Rectal smooth muscle tissue (tissue), 1 donor: ENCODE measurements around the gene SAP25.
A peak's percentile ranks its signal among the peaks of the same experiment; 100 is the strongest.
"Not testable (repeated sequence)": the region's sequence is repeated elsewhere in the genome, so short reads cannot be mapped to it uniquely, and the experiment has no call there.

Experiments
- H3K27ac ChIP-seq: one replicate; pipeline ENCODE4 v1.7.0; 2013; ENCODE audit warnings: low read depth, low read length, inconsistent platforms
- H3K27me3 ChIP-seq: one replicate; pipeline ENCODE4 v1.7.0; 2013; ENCODE audit warnings: low read length; ENCODE audit not compliant: control insufficient read depth, insufficient read depth
- H3K36me3 ChIP-seq: one replicate; pipeline ENCODE4 v1.7.0; 2013; ENCODE audit warnings: low read length; ENCODE audit not compliant: control insufficient read depth, insufficient read depth
- H3K4me1 ChIP-seq: one replicate; pipeline ENCODE4 v1.7.0; 2013; ENCODE audit warnings: low read length; ENCODE audit not compliant: control insufficient read depth, insufficient read depth
- H3K4me3 ChIP-seq: one replicate; pipeline ENCODE4 v1.7.0; 2013; ENCODE audit warnings: low read length
- H3K9ac ChIP-seq: one replicate; pipeline ENCODE4 v1.7.0; 2013; ENCODE audit warnings: low read length

Gene SAP25

DNA sequence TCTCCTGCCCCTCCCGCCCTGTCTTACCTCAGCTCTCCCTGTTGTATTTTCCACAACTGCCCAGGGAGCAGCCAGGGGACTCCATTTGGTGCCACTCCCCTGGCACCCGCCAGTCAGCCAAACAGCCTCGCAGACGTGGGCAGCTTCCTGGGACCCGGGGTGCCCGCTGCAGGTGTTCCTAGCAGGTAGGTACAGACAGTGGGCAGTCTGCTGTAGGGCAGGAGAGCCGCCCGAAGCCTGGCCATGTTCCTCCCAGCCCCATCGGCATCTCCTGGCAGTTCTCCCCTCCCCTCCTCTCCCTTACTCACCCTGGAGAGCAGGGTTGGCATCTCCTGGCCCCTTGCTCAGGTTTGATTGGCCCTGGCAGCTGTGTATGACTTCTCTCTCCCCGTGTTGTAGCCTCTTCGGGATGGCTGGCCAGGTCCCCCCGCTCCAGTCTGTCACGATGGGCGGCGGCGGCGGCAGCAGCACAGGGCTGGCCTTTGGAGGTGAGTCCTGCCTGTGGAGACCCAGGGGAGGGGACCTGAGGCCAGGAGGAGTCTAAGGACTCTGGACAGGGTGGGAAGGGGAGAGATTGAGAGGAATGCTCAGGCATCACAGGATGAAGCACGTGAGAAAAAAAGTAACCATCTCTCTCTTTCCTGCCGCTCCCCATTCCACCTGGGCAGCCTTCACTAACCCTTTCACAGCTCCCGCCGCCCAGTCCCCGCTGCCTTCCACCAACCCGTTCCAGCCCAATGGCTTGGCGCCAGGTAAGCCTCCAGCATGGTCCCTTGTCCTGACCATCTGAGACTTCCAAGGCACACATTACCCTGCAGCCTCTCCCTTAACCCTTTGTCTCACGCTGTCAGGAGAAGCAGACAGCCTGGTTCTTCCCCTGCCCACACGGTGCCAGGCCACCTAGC is 11.3 kb downstream of the SAP25 start:
- Histone ChIP-seq H3K27ac (no peak overlapping the region), H3K9ac (no peak overlapping the region), H3K4me3 (no peak overlapping the region), H3K27me3 (no peaks in the 10 kb centered on the region), H3K4me1 (no peaks in the 10 kb centered on the region), H3K36me3 (peaks cover 3% of the 10 kb centered on the region)

DNA sequence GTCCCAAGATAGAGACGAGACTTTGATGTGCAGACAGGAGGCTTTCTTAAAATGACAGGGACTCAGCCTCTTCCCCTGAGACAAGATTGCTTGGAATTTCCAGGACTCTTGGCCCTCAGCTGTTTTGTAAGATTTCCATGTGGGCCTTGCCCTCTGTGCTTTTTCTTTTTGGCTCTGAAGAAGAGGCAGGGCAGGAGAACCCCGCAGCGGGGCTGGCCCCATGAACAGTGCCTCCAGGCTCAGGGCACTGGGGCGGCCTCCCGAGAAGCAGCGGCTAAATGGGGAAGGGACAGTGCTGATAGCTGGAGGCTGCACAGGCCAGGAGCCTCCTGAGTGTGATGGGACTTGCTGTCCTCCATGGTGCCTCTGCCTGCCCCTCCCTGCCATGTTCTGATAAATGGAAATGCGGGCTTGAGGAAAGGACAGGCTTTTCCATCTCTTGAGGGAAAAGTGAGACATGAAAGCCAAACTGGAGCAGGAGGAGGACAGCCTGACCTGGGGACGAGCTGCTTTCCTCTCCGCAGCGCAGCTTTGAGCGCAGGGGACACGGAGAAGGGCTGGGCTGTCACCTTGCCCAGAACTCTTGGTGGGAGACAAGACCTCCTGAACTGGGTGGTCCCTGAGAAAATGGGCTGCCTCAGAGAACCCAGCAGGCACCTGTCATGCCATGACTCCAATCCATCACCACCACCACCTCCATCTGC is 12.1 kb downstream of the SAP25 start:
- Histone ChIP-seq H3K4me3 (no peak overlapping the region), H3K4me1 (no peaks in the 10 kb centered on the region), H3K9ac (no peak overlapping the region), H3K36me3 (peaks cover 3% of the 10 kb centered on the region), H3K27ac (no peak overlapping the region), H3K27me3 (no peaks in the 10 kb centered on the region)

GRCh38 chr7:100559127-100559526 is 14.6 kb downstream of the SAP25 start:
- Histone ChIP-seq H3K36me3 (peaks cover 4% of the 10 kb centered on the region), H3K9ac (no peak overlapping the region), H3K4me3 (no peak overlapping the region), H3K4me1 (no peaks in the 10 kb centered on the region), H3K27me3 (no peaks in the 10 kb centered on the region), H3K27ac (no peak overlapping the region)

DNA sequence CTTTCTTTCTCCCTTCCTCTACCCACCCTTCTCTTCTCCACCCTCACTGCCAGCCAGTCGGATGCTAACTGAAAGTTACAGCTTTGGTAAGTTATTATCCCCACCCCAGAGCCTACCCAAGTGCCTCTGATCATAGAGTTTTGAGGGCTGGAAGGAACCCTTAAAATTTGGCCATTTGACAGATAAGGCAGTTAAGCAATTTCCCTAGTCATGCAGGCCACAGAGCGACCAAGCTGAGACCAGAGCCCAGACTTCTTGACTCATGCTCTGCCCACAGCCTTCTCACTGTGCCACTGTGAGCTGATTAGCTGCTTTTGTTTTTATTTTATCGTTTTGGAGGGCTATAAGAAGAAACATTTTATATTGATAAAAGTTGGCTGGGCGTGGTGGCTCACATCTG is 17.2 kb downstream of the SAP25 start:
- no peak overlapping the region for H3K9ac ChIP-seq
- peaks cover 9% of the 10 kb centered on the region for H3K36me3 ChIP-seq
- H3K4me3 ChIP-seq: no peak overlapping the region
- no peaks in the 10 kb centered on the region for H3K27me3 ChIP-seq
- no peaks in the 10 kb centered on the region for H3K4me1 ChIP-seq
- no peak overlapping the region for H3K27ac ChIP-seq

DNA sequence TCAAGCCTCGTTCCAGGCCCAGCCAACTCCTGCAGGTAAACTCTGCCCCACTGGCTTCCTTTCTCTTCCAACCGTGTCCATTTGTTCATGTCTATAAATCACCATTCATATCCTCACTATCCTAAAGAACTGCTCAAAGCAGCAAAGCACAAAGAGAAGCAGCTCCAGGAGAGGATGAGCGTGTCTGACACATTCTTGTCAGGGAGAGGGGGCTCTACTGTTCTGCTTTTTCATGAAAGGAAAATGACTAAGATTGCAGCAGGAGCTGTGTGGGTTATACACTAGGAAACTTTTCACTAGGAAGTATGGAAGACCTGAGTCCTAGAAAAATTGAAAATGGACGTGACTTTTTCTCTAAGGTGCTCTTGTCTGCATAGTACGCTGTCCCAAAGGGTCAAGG is 18.0 kb downstream of the SAP25 start:
- Histone ChIP-seq H3K27me3 (no peaks in the 10 kb centered on the region), H3K4me3 (no peak overlapping the region), H3K27ac (no peak overlapping the region), H3K4me1 (no peaks in the 10 kb centered on the region), H3K36me3 (peaks cover 9% of the 10 kb centered on the region), H3K9ac (no peak overlapping the region)

- H3K9ac ChIP-seq: no peak overlapping the region
- H3K4me1 ChIP-seq: peaks cover under 1% of the 10 kb centered on the region
- peaks cover 9% of the 10 kb centered on the region for H3K36me3 ChIP-seq
- no peak overlapping the region for H3K4me3 ChIP-seq
- no peaks in the 10 kb centered on the region for H3K27me3 ChIP-seq
- H3K27ac ChIP-seq: no peak overlapping the region
Measured at GRCh38 chr7:100553032-100553431, 20.7 kb downstream of the SAP25 start.

DNA sequence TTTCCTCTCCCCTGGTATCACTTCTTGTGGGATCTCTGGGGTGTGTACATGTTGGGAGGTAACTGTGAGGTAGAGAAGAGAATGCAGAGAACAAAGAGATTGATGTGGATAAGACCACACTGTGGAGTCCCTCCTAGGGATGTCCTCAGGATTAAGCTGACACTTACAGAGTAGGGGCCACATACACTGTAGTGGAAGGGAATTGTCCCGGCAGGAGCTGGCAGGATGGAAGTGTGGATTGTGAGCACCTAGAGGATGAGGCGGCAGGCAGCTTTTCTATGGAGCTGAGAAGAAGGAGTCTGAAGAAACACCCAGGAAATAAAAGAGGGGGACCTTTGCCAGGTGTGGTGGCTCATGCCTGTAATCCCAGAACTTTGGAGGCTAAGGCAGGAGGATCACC is 21.2 kb downstream of the SAP25 start:
- Histone ChIP-seq H3K36me3 (peaks cover 9% of the 10 kb centered on the region), H3K27me3 (no peaks in the 10 kb centered on the region), H3K9ac (no peak overlapping the region), H3K27ac (no peak overlapping the region), H3K4me3 (no peak overlapping the region), H3K4me1 (peaks cover 6% of the 10 kb centered on the region)

DNA sequence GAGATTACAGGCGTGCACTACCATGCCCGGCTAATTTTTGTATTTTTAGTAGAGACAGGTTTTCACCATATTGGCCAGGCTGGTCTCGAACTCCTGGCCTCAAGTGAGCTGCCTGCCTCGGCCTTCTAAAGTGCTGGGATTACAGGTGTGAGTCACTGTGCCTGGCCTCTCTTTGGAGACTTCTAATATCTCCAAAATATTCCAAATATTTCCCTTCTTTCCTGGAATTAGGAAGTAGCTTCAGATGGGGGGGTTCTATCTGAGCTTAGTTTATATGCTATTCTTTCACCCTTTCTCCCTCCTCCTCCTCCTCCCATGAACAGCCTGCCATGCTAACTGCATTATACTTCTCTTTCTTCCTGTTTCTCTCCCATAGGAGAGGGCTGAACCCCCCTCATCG is 25.3 kb downstream of the SAP25 start:
- not testable (repeated sequence) for H3K36me3 ChIP-seq, H3K4me3 ChIP-seq, H3K9ac ChIP-seq, H3K27me3 ChIP-seq
- H3K4me1 ChIP-seq: peaks cover 33% of the 10 kb centered on the region
- peak overlapping the region; percentile 94 for H3K27ac ChIP-seq

GRCh38 chr7:100547872-100548271 is 25.8 kb downstream of the SAP25 start:
- Histone ChIP-seq H3K4me1 (peaks cover 33% of the 10 kb centered on the region), H3K4me3 (no peak overlapping the region), H3K27ac (peak overlapping the region; percentile 94), H3K36me3 (peaks cover 5% of the 10 kb centered on the region), H3K27me3 (no peaks in the 10 kb centered on the region), H3K9ac (no peak overlapping the region)

DNA sequence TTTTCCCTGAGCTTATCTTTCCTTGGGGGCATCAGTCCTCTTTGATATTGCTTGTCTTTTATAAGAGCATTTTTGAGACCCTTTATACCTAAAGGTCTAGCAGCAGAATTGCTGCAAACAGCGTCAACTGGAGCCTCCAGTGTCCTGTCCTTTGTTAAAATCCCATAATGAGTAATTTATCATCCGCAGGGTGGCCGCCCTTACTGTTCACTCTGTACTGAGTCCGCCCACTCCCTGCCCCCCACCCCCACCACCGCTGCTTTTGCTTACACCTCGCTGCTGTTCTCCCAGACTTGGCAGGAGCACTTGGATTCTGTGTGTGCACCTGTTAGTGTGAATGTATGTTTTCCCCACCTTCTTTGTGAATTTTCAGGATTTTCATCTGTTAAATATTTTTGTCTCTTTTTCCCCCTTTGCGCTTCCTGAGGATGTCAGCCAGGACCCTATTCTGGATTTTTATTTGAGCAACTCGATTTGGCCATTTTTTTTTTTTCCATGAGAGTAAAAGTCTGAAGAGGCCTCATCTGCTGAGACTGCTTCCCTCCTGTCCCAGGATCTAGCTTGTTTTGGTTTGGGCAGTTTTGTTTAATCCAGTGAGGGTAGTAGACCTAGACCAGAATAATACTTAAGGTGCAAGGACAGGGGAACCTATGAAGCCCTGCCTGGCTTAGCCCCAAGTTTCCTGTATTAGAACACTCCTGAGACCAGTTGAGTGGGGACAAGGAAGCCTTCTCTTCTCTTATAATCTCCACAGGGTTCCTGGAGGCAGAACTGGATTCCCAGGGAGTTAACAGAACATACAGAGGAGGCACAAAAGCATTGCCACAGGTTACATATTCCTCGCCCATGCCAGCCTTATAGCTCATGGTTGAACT is 26.5 kb downstream of the SAP25 start:
- peak overlapping the region; percentile 94 for H3K27ac ChIP-seq
- H3K4me3 ChIP-seq: peak overlapping the region; percentile 17
- H3K36me3 ChIP-seq: peaks cover under 1% of the 10 kb centered on the region
- no peak overlapping the region for H3K9ac ChIP-seq
- no peaks in the 10 kb centered on the region for H3K27me3 ChIP-seq
- peaks cover 33% of the 10 kb centered on the region for H3K4me1 ChIP-seq

DNA sequence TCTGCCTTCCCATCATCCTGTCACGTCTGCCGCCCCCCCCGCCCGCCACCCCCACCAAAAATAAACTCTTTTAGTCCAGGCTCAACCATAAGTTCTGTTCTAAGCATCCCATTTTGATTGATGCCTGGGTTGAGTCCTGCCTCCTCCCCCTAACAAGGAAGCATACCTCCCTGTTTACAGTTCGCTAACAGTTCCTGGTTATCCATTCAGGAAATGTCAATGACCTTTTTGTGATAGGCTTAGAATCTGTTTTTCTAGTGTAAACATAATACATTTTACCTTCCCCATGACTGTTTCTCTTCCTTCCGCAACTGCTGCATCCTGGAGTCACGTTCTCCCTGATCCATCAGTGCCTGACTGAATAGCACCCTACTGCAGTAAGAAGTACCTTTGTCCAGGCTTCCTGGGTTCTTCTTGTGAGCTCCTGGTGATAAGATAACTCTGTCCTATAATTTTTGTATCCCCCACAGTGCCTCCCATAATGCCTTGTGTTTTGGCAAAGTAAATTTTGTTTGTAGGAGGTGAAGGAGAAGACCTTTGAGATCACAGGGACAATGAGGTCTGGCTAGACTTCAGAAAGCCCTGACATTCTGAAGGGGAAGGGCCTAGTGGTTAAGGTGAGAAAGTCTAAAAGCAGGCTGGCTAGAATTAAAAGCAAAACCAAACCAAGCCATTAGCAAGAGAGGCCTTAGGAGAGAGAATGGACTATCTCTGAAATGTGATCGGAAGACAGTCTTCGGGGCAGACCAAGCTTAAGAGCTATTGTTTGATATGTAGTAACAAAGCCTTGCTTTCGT is 27.4 kb downstream of the SAP25 start:
- H3K9ac ChIP-seq: peak overlapping the region; percentile 8
- no peaks in the 10 kb centered on the region for H3K36me3 ChIP-seq
- H3K27me3 ChIP-seq: no peaks in the 10 kb centered on the region
- peaks cover 33% of the 10 kb centered on the region for H3K4me1 ChIP-seq
- peak overlapping the region; percentile 94 for H3K27ac ChIP-seq
- peak overlapping the region; percentile 26 for H3K4me3 ChIP-seq
